ENCODE measurements around the gene VASH2.

- TF ChIP-seq POLR2A (IDR thresholded peaks at IDR 0.05) (no peak), CTCF (IDR thresholded peaks at IDR 0.05 in 8 of 11, conservative IDR thresholded peaks at IDR 0.05 in 3 of 11) (no peak), POLR2AphosphoS5 (IDR thresholded peaks at IDR 0.05) (no peak)
Observed at GRCh38 chr1:212973899-212974298, 23.6 kb downstream of the VASH2 start.

All from spleen (tissue), 7 donors.